Right lobe of liver (tissue), 6 donors: ENCODE results near the gene GPR78. TPM values are rescaled to one million over a fixed set of nuclear protein-coding genes. Genes with fewer than 3 reads are reported as not detected.

ENCODE experiments used
- ATAC-seq, 4 donors: fragments of 200-7000 bp; cut with Tn5 transposase; one replicate each; pipeline ENCODE4 v1.9.1; 2020; ENCODE audit warnings: mild to moderate bottlenecking in 4 of 4, moderate library complexity in 4 of 4
- DNase-seq, 3 donors: peaks; one replicate each; pipeline ENCODE4 v3.0.0-alpha.2; 2020
- H3K27ac ChIP-seq, 3 donors: fragments of 200-600 bp; one replicate each; pipeline ENCODE4 v1.8.0; 2022
- H3K27me3 ChIP-seq, 2 donors: fragments of 200-600 bp; one replicate each; pipeline ENCODE4 v1.8.0; 2022
- H3K36me3 ChIP-seq, 4 donors: fragments of 200-600 bp; sonication (generic) in 1 of 4; one replicate each; pipeline versions ENCODE4 v1.5.1 to v1.8.0; 2017 to 2022; ENCODE audit warnings: control low read depth in 1 of 4
- H3K4me1 ChIP-seq, 4 donors: fragments of 200-600 bp; sonication (generic) in 1 of 4; one replicate each; pipeline versions ENCODE4 v1.5.1 to v1.8.0; 2017 to 2022; ENCODE audit warnings: control low read depth in 1 of 4
- H3K4me3 ChIP-seq, 3 donors: fragments of 200-600 bp; one replicate each; pipeline ENCODE4 v1.8.0; 2022
- H3K9me3 ChIP-seq, 4 donors: fragments of 200-600 bp; sonication (generic) in 1 of 4; one replicate each; pipeline versions ENCODE4 v1.5.1 to v1.8.0; 2017 to 2022; ENCODE audit warnings: control low read depth in 1 of 4
- CTCF ChIP-seq, 4 donors: fragments of 200-600 bp in 3 of 4; fragments of 450-650 bp in 1 of 4; IDR thresholded peaks; one replicate each; pipeline versions ENCODE4 v1.5.1 to v1.8.0; 2016 to 2022; ENCODE audit warnings: antibody characterized with exemption in 4 of 4, mild to moderate bottlenecking in 2 of 4
- POLR2A ChIP-seq: fragments of 450-650 bp; IDR thresholded peaks from one replicate; pipeline ENCODE4 v1.6.1; 2017; ENCODE audit warnings: antibody characterized with exemption, mild to moderate bottlenecking
- WGBS: methylation state at CpG from one replicate; pipeline ENCODE4 v1.1.6; 2018; ENCODE audit warnings: low coverage, low lambda C conversion rate; ENCODE audit not compliant: insufficient coverage; ENCODE audit errors: missing lambda C conversion rate; 5-methylcytosine and 5-hydroxymethylcytosine counted together
- intact Hi-C, 2 donors: fragments of 100-400 bp; cut with DNase I; formaldehyde crosslinking; loops; one replicate each; pipeline versions ENCODE4 v1.11.2 to v1.14.1; 2022
- total RNA-seq, 6 experiments: library from RNA; depleted of rRNA in 2 of 6; stranded (reverse); fragments of >200 nt in 2 of 6; fragmentation: NEBNext Ultra II Directional in 3 of 6; extraction: Animal tissue kit (Norgen Biotek cat#: 25700) in 3 of 6; gene quantifications; one replicate each; pipeline versions ENCODE4 v1.1.0 to v1.2.4, GENCODE V29; 2016 to 2023
- donor health status: DM: no; HTN: yes; CAD: no.
- donor health status: DM: no; HTN: no; CAD: no.
- donor health status: DM: no; HTN: no; CAD: no.
- donor health status: DM: no; HTN: yes; CAD: no.
- donor health status: DM: no; HTN: yes; CAD: no.

GPR78 gene
- total RNA-seq, 6 experiments from 2014 or later, result not detected

- intact Hi-C loops, result loop anchor here in 1 of 2 donors (10.0 kb wide), 1 partner anchor 116 kb away; no protein-coding TSS in a partner anchor
- Histone ChIP-seq H3K9me3 (no peaks in the 10 kb centered on the region), H3K4me3 (no peak overlapping the region), H3K4me1 (no peaks in the 10 kb centered on the region), H3K27ac (no peak overlapping the region), H3K36me3 (no peaks in the 10 kb centered on the region), H3K27me3 (no peaks in the 10 kb centered on the region)
- ATAC-seq, result no peak
- TF ChIP-seq POLR2A (no peak), CTCF (IDR thresholded peaks at IDR 0.05) (no peak)
- no peak for DNase-seq
- 60% methylated on average over 5 of the region's 5 CpGs for WGBS
Measured at GRCh38 chr4:8590546-8590880, 10.3 kb downstream of the GPR78 start.

- Histone ChIP-seq H3K4me1 (no peaks in the 10 kb centered on the region), H3K36me3 (no peaks in the 10 kb centered on the region), H3K27ac (no peak overlapping the region), H3K4me3 (no peak overlapping the region), H3K9me3 (no peaks in the 10 kb centered on the region), H3K27me3 (no peaks in the 10 kb centered on the region)
- peak in 1 of 3 donors; percentile 36 for DNase-seq
- no peak for ATAC-seq
- TF ChIP-seq POLR2A (no peak), CTCF (IDR thresholded peaks at IDR 0.05) (no peak)
- intact Hi-C loops, result loop anchor here in 1 of 2 donors (10.0 kb wide), 1 partner anchor 116 kb away; no protein-coding TSS in a partner anchor
- WGBS, result 50% methylated on average over 1 of the region's 9 CpGs
Measured at GRCh38 chr4:8591114-8591513, 10.9 kb downstream of the GPR78 start.

- no peaks in the 10 kb centered on the region for H3K27me3 ChIP-seq
Measured at GRCh38 chr4:8591626-8592365, 11.6 kb downstream of the GPR78 start.

GRCh38 chr4:8592366-8593263 lies 12.4 kb downstream of the GPR78 start, which contains the start of gene CPZ:
Gene CPZ, plus strand, starts transcription at chr4:8592765. Its CDS starts 69 bp downstream, at chr4:8592834.
- WGBS, result no CpG with 5 or more reads among the region's 58 CpGs
- no peak for TF ChIP-seq CTCF (IDR thresholded peaks at IDR 0.05)
- no peak for TF ChIP-seq POLR2A
- H3K36me3 ChIP-seq, result no peaks in the 10 kb centered on the region
- DNase-seq, result no peak
- no peaks in the 10 kb centered on the region for H3K9me3 ChIP-seq
- no peak for ATAC-seq
- no peaks in the 10 kb centered on the region for H3K4me1 ChIP-seq
- intact Hi-C loops, result loop anchor here in 1 of 2 donors (10.0 kb wide), 1 partner anchor 118 kb away; no protein-coding TSS in a partner anchor
- H3K4me3 ChIP-seq, result no peak within 1 kb of the TSS
- H3K27ac ChIP-seq, result no peak within 1 kb of the TSS
- no peaks in the 10 kb centered on the region for H3K27me3 ChIP-seq

More at GRCh38 chr4:8591626-8592365, 11.6 kb downstream of the GPR78 start:
- intact Hi-C loops, result loop anchor here in 1 of 2 donors (10.0 kb wide), 1 partner anchor 117 kb away; no protein-coding TSS in a partner anchor
- DNase-seq, result no peak
- no peaks in the 10 kb centered on the region for H3K4me1 ChIP-seq
- no peak for ATAC-seq
- 54% methylated on average over 3 of the region's 15 CpGs for WGBS
- H3K9me3 ChIP-seq, result no peaks in the 10 kb centered on the region
- TF ChIP-seq POLR2A (no peak), CTCF (IDR thresholded peaks at IDR 0.05) (no peak)
- H3K4me3 ChIP-seq, result no peak overlapping the region
- H3K36me3 ChIP-seq, result no peaks in the 10 kb centered on the region
- H3K27ac ChIP-seq, result no peak overlapping the region
